ENCODE results near the gene BTBD2. TPM values are rescaled to one million over a fixed set of nuclear protein-coding genes. Genes with fewer than 3 reads are reported as not detected.

Gene BTBD2
- total and polyA plus RNA-seq, 2 of the 8 experiments (the other 6 are each of a cell fraction or from before 2014, with no cell fraction given) = 91.7 to 92.3 TPM

DNA sequence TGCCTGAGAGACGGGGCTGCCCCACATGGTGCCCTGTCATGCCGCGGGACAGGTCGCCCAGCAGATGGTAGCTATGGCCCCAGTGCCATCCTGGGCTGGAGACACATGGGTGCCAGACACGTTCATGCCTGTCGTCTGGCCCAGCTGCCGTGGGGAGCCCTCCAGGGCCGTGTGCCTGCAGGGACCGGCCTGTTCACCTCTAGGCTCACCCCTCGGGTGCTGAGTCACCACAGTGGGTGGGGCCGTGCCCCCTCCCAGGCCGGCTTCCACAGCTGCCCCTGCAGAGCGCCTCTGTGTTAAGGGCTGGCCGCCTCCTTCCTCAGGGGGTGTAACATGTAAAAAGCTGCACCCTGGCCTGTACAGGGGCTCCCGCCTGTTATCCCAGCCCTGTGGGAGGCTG, 38.4 kb downstream of the BTBD2 start (continued):
- TF ChIP-seq, protein P1, sequence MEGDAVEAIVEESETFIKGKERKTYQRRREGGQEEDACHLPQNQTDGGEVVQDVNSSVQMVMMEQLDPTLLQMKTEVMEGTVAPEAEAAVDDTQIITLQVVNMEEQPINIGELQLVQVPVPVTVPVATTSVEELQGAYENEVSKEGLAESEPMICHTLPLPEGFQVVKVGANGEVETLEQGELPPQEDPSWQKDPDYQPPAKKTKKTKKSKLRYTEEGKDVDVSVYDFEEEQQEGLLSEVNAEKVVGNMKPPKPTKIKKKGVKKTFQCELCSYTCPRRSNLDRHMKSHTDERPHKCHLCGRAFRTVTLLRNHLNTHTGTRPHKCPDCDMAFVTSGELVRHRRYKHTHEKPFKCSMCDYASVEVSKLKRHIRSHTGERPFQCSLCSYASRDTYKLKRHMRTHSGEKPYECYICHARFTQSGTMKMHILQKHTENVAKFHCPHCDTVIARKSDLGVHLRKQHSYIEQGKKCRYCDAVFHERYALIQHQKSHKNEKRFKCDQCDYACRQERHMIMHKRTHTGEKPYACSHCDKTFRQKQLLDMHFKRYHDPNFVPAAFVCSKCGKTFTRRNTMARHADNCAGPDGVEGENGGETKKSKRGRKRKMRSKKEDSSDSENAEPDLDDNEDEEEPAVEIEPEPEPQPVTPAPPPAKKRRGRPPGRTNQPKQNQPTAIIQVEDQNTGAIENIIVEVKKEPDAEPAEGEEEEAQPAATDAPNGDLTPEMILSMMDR (IDR thresholded peaks at IDR 0.05; ENCODE audit: control extremely low read depth in 1 of 3, insufficient read depth in 1 of 3, low read depth in 1 of 3, low read length in 3 of 3) = no peak
- TF ChIP-seq KDM5A (IDR thresholded peaks at IDR 0.05; ENCODE audit: low read length) (no peak), HDAC2 (IDR thresholded peaks at IDR 0.05; ENCODE audit: borderline replicate concordance in 1 of 2, low read depth in 2 of 2, low read length in 2 of 2) (no peak), CBX8 (IDR thresholded peaks at IDR 0.05; ENCODE audit: borderline replicate concordance, low read depth, low read length) (no peak)
- TF ChIP-seq, protein P2, sequence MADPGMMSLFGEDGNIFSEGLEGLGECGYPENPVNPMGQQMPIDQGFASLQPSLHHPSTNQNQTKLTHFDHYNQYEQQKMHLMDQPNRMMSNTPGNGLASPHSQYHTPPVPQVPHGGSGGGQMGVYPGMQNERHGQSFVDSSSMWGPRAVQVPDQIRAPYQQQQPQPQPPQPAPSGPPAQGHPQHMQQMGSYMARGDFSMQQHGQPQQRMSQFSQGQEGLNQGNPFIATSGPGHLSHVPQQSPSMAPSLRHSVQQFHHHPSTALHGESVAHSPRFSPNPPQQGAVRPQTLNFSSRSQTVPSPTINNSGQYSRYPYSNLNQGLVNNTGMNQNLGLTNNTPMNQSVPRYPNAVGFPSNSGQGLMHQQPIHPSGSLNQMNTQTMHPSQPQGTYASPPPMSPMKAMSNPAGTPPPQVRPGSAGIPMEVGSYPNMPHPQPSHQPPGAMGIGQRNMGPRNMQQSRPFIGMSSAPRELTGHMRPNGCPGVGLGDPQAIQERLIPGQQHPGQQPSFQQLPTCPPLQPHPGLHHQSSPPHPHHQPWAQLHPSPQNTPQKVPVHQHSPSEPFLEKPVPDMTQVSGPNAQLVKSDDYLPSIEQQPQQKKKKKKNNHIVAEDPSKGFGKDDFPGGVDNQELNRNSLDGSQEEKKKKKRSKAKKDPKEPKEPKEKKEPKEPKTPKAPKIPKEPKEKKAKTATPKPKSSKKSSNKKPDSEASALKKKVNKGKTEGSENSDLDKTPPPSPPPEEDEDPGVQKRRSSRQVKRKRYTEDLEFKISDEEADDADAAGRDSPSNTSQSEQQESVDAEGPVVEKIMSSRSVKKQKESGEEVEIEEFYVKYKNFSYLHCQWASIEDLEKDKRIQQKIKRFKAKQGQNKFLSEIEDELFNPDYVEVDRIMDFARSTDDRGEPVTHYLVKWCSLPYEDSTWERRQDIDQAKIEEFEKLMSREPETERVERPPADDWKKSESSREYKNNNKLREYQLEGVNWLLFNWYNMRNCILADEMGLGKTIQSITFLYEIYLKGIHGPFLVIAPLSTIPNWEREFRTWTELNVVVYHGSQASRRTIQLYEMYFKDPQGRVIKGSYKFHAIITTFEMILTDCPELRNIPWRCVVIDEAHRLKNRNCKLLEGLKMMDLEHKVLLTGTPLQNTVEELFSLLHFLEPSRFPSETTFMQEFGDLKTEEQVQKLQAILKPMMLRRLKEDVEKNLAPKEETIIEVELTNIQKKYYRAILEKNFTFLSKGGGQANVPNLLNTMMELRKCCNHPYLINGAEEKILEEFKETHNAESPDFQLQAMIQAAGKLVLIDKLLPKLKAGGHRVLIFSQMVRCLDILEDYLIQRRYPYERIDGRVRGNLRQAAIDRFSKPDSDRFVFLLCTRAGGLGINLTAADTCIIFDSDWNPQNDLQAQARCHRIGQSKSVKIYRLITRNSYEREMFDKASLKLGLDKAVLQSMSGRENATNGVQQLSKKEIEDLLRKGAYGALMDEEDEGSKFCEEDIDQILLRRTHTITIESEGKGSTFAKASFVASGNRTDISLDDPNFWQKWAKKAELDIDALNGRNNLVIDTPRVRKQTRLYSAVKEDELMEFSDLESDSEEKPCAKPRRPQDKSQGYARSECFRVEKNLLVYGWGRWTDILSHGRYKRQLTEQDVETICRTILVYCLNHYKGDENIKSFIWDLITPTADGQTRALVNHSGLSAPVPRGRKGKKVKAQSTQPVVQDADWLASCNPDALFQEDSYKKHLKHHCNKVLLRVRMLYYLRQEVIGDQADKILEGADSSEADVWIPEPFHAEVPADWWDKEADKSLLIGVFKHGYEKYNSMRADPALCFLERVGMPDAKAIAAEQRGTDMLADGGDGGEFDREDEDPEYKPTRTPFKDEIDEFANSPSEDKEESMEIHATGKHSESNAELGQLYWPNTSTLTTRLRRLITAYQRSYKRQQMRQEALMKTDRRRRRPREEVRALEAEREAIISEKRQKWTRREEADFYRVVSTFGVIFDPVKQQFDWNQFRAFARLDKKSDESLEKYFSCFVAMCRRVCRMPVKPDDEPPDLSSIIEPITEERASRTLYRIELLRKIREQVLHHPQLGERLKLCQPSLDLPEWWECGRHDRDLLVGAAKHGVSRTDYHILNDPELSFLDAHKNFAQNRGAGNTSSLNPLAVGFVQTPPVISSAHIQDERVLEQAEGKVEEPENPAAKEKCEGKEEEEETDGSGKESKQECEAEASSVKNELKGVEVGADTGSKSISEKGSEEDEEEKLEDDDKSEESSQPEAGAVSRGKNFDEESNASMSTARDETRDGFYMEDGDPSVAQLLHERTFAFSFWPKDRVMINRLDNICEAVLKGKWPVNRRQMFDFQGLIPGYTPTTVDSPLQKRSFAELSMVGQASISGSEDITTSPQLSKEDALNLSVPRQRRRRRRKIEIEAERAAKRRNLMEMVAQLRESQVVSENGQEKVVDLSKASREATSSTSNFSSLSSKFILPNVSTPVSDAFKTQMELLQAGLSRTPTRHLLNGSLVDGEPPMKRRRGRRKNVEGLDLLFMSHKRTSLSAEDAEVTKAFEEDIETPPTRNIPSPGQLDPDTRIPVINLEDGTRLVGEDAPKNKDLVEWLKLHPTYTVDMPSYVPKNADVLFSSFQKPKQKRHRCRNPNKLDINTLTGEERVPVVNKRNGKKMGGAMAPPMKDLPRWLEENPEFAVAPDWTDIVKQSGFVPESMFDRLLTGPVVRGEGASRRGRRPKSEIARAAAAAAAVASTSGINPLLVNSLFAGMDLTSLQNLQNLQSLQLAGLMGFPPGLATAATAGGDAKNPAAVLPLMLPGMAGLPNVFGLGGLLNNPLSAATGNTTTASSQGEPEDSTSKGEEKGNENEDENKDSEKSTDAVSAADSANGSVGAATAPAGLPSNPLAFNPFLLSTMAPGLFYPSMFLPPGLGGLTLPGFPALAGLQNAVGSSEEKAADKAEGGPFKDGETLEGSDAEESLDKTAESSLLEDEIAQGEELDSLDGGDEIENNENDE (IDR thresholded peaks at IDR 0.05; ENCODE audit: insufficient replicate concordance, low read length) = no peak
